Thyroid gland (tissue), 4 donors: ENCODE results near the gene LZTS3. TPM values are rescaled to one million over a fixed set of nuclear protein-coding genes. Genes with fewer than 3 reads are reported as not detected.
A peak's percentile ranks its signal among the peaks of the same experiment; 100 is the strongest.
"Not testable (repeated sequence)": the region's sequence is repeated elsewhere in the genome, so short reads cannot be mapped to it uniquely, and the experiment has no call there.

Experiments
- DNase-seq, 2 donors: peaks; one replicate each; pipeline ENCODE4 v3.0.0-alpha.2; 2019
- H3K27ac ChIP-seq, 3 donors: fragments of 200-600 bp; sonication (generic); 1 replicate in 2 of 3; 2 replicates in 1 of 3; pipeline ENCODE4 v1.5.1; 2016 to 2019; ENCODE audit warnings: mild to moderate bottlenecking in 1 of 3, moderate library complexity in 1 of 3
- H3K27me3 ChIP-seq: fragments of 200-600 bp; sonication (generic); one replicate; pipeline ENCODE4 v1.5.1; 2019
- H3K36me3 ChIP-seq, 2 donors: fragments of 200-600 bp; sonication (generic); one replicate each; pipeline ENCODE4 v1.5.1; 2016 to 2019
- H3K4me1 ChIP-seq, 2 donors: fragments of 200-600 bp; sonication (generic); one replicate each; pipeline ENCODE4 v1.5.1; 2017 to 2019
- H3K4me3 ChIP-seq, 3 donors: fragments of 200-600 bp; sonication (generic); replicated peaks in 1 of 3; 1 replicate in 2 of 3; 2 replicates in 1 of 3; pipeline ENCODE4 v1.5.1; 2016; ENCODE audit warnings: mild to moderate bottlenecking in 1 of 3
- H3K9me3 ChIP-seq: fragments of 200-600 bp; sonication (generic); one replicate; pipeline ENCODE4 v1.5.1; 2017
- POLR2A ChIP-seq, 2 donors: fragments of 450-650 bp; IDR thresholded peaks; one replicate each; pipeline ENCODE4 v1.6.1; 2017; ENCODE audit warnings: antibody characterized with exemption in 2 of 2, mild to moderate bottlenecking in 2 of 2, moderate library complexity in 1 of 2
- WGBS, 2 donors: methylation state at CpG; one replicate each; pipeline ENCODE4 v1.1.5; 2017; 5-methylcytosine and 5-hydroxymethylcytosine counted together
- intact Hi-C: fragments of 100-400 bp; cut with DNase I; formaldehyde crosslinking; loops from one replicate; pipeline ENCODE4 v1.15.1; 2023
- total RNA-seq, 4 donors: library from RNA; depleted of rRNA; stranded (reverse); fragments of >200 nt; gene quantifications; one replicate each; pipeline ENCODE4 v1.2.3, GENCODE V29; 2016
- TF ChIP-seq, protein P1 (sequence below), 6 experiments: fragments of 200-600 bp in 3 of 6; fragments of 450-650 bp in 3 of 6; sonication (generic) in 3 of 6; IDR thresholded peaks; one replicate each; pipeline ENCODE4 v1.5.1; 2016 to 2019; ENCODE audit warnings: antibody characterized with exemption in 6 of 6, mild to moderate bottlenecking in 2 of 6, inconsistent platforms in 1 of 6, moderate library complexity in 1 of 6

LZTS3 gene
- total RNA-seq, 4 donors from 2014 or later: 27.7 to 39.1 (median 35.1) TPM

DNA sequence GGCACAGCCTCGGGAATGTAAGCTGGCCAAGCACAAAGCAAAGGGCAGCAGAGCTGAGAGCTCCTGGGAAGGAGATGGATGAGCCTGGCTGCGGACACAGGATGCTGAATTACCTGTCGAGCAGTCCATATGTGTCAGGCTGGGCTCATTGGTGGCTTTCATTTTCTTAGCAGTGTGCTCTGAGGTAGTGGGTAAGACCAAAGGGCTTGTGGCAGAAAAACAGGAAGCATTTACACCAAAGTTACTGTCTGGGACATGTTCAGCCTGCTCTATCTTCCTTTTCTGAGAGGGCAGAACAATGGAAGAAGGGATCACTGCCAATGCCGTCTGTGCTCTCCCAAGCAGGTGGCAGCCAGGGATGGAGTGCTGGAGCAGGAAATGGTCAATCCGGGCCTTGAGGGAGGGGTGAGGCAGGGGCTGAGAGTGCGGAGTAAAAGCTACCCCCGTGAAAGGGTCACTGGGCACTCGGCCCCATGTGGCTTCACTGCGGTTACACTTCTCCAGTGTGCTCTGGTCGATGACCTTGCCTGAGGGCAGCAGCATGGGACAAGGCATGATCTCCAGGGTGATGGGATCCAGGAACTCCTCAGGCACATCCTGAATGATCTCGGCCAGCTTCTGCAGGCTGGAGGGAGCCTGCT lies 52.0 kb downstream of the LZTS3 start:
- Histone ChIP-seq H3K27me3 (no peaks in the 10 kb centered on the region), H3K27ac (no peak overlapping the region), H3K4me1 (peaks cover 3 to 5% of the 10 kb centered on the region in 2 donors), H3K9me3 (no peaks in the 10 kb centered on the region), H3K4me3 (no peak overlapping the region), H3K36me3 (peaks cover 8 to 12% of the 10 kb centered on the region in 2 donors)
- TF ChIP-seq, protein P1, sequence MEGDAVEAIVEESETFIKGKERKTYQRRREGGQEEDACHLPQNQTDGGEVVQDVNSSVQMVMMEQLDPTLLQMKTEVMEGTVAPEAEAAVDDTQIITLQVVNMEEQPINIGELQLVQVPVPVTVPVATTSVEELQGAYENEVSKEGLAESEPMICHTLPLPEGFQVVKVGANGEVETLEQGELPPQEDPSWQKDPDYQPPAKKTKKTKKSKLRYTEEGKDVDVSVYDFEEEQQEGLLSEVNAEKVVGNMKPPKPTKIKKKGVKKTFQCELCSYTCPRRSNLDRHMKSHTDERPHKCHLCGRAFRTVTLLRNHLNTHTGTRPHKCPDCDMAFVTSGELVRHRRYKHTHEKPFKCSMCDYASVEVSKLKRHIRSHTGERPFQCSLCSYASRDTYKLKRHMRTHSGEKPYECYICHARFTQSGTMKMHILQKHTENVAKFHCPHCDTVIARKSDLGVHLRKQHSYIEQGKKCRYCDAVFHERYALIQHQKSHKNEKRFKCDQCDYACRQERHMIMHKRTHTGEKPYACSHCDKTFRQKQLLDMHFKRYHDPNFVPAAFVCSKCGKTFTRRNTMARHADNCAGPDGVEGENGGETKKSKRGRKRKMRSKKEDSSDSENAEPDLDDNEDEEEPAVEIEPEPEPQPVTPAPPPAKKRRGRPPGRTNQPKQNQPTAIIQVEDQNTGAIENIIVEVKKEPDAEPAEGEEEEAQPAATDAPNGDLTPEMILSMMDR (IDR thresholded peaks at IDR 0.05): no peak
- no peak for TF ChIP-seq POLR2A (IDR thresholded peaks at IDR 0.05)
- no peak for DNase-seq
- intact Hi-C loops: no loop called here
- 65 to 82% methylated on average over 8 to 11 of the region's 11 CpGs for WGBS, 2 donors

DNA sequence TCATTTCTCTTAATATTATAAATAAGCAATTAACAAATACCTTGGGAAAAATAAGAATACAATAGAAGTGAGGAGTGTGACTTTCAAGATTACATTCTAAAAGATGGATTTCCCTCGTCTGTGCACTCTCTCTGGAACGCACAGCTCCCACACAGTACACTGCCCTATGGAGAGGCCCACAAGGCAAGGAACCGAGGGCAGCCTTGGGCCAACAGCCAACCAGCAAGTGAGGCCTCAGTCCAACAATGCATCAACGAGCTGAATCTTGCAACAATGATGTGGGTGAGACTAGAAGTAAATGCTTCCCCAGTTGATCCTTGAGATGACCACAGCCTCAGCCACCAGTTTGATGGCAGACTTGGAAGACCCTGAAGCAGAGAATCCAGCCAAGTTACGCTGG lies 54.3 kb downstream of the LZTS3 start:
- peak; percentile 48 to 54 for DNase-seq
- Histone ChIP-seq H3K4me3 (no peak overlapping the region), H3K4me1 (peaks cover 3 to 5% of the 10 kb centered on the region in 2 donors), H3K27ac (peak overlapping the region in 2 of 3 donors; percentile 51 to 64), H3K27me3 (no peaks in the 10 kb centered on the region), H3K36me3 (peaks cover 8 to 12% of the 10 kb centered on the region in 2 donors), H3K9me3 (no peaks in the 10 kb centered on the region)
- no peak for TF ChIP-seq POLR2A (IDR thresholded peaks at IDR 0.05)
- TF ChIP-seq, protein P1 (IDR thresholded peaks at IDR 0.05): no peak
- WGBS, 2 donors: 53 to 62% methylated on average over 5 of the region's 5 CpGs
- intact Hi-C loops: loop anchor here (10.0 kb wide), 2 partner anchors 64 to 196 kb away; no protein-coding TSS in a partner anchor

DNA sequence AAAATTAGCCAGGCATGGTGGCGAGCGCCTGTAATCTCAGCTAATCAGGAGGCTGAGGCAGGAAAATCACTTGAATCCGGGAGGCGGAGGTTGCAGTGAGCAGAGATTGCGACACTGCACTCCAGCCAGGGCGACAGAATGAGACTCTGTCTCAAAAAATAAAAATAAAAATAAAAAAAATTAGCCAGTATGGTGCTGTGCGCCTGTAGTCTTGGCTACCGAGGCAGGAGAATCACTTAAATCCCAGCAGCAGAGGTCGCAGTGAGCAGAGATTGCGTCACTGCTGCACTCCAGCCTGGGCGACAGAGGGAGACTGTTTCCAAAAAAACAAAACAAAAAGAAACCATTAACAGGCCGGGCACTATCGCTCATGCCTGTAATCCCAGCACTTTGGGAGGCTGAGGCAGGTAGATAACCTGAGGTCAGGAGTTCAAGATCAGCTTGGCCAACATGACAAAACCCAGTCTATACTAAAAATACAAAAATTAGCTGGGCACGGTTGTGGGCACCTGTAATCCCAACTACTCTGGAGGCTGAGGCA lies 55.4 kb downstream of the LZTS3 start:
- TF ChIP-seq, protein P1 (IDR thresholded peaks at IDR 0.05): peak in 5 of 6 experiments; percentile 29 to 88 (median 72)
- H3K4me1 ChIP-seq, H3K4me3 ChIP-seq, H3K9me3 ChIP-seq, H3K27me3 ChIP-seq: not testable (repeated sequence)
- Histone ChIP-seq H3K27ac (peak overlapping the region; percentile 51 to 64 (median 59)), H3K36me3 (peaks cover 8 to 12% of the 10 kb centered on the region in 2 donors)
- DNase-seq: peak; percentile 73 to 79
- intact Hi-C loops: loop anchor here (10.0 kb wide), 2 partner anchors 63 to 197 kb away; no protein-coding TSS in a partner anchor
- 50 to 52% methylated on average over 14 of the region's 14 CpGs for WGBS, 2 donors

DNA sequence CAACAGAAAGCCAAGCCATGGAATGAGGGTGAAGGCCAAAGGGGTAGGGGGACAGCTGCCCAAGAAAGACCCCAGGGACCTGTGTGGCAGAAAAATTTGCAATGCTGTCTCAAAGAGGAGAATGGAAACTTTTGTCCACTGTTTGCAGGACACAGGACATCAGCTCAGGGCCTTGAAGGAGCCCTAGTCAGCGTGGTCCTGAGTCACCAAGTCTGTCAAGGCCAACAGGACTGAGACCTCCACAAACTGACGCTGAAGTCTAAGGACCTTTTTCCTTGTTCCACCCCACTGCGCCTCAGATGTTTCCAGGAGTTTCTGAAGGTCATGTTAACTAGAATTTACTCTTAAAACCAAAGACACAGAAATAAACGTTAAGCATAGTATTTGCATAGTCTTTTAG lies 57.0 kb downstream of the LZTS3 start:
- intact Hi-C loops: loop anchor here (10.0 kb wide), 2 partner anchors 62 to 198 kb away; no protein-coding TSS in a partner anchor
- Histone ChIP-seq H3K4me1 (peaks cover 3 to 5% of the 10 kb centered on the region in 2 donors), H3K9me3 (no peaks in the 10 kb centered on the region), H3K27ac (no peak overlapping the region), H3K4me3 (no peak overlapping the region), H3K27me3 (no peaks in the 10 kb centered on the region), H3K36me3 (peaks cover 1 to 3% of the 10 kb centered on the region in 2 donors)
- 90 to 93% methylated on average over 4 of the region's 4 CpGs for WGBS, 2 donors
- TF ChIP-seq, protein P1 (IDR thresholded peaks at IDR 0.05): no peak
- no peak for TF ChIP-seq POLR2A (IDR thresholded peaks at IDR 0.05)
- DNase-seq: no peak
